CD1c-positive myeloid dendritic cell (primary cell): ENCODE results near the gene FAM3B.
"Not testable (repeated sequence)": the region's sequence is repeated elsewhere in the genome, so short reads cannot be mapped to it uniquely, and the experiment has no call there.

Source experiments
- DNase-seq: peaks from one replicate; pipeline ENCODE4 v3.0.0-alpha.2; 2016; ENCODE audit errors: extremely low spot score

The FAM3B gene, protein sequence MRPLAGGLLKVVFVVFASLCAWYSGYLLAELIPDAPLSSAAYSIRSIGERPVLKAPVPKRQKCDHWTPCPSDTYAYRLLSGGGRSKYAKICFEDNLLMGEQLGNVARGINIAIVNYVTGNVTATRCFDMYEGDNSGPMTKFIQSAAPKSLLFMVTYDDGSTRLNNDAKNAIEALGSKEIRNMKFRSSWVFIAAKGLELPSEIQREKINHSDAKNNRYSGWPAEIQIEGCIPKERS

DNA sequence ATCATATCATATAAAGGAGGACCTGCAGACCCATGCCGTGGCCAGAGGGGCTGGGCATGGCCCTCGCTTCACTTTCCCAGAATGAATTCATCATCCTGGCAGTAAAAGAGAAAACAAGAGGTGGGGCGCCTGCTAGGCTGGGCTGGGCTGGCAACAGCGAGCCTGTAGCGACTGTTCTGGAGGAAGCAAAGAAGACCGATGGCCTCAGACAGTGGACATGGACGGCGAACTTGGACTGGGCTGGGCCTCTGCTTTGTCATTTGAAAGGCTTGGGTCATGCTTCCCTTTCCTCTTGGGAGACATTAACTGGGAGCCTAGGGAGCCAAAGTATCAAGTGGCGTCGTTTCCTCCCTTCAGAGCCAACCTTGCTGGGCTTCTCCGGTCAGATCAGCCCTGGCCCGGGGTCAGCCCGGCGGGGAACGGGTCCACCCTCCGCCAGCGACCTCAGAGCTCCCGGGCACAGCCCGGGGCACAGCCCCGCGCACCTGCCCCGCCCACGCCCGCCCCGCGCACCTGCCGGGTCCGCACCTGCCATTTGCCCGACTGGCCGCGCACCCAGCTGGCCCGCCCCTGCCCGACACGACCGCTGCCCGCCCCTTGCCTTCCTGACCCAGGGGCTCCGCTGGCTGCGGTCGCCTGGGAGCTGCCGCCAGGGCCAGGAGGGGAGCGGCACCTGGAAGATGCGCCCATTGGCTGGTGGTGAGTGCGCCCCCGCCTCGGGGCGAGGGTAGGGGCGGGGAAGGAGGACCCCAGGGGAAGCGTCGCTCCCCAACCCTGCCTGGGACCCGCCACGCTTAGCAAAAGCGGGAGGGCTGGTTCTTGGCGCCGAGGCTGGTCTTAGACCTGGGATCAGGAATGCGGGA lies at the start of gene FAM3B:
Gene FAM3B (plus strand): TSS at position 602 of the 863 bp plus-strand sequence. CDS start 79 bp downstream, at position 681.
- no peak for DNase-seq

DNA sequence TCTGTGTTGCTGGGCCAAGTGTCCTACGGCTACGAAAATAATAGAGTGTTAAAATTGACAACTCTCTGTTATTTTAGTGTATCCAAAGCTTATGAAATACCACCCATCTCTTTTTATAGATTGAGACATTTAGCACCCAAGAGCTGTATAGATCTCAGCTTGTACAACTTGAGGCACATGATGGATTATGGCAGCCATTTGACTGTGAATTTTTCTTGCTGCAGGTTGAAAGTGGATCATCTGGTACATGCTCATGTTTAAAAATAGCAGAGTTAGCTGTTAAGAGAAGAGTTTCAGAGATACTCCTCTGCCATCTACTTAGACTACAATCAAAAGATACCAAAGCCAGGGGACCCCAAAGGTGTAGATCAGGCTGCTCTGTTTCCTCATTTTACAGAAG lies 49.3 kb upstream of the FAM3B start:
- DNase-seq, result no peak

DNA sequence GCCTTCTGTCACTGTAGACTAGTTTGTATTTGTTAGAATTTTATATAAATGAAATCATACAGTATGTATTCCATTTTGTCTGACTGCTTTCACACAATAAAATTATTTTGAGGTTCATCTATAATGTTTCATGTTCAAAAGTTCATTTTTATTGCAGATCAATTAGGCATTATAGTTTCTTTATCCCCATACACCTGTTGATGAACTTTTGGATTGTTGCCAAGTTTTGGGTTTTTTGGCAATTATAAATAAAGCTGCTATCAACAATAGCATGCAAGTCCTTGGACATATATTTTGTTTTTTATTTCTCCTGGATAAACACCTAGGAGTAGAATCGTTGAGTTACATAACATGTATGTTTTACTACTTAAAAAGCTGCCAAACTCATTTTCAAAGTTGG lies 47.1 kb upstream of the FAM3B start:
- no peak for DNase-seq

DNA sequence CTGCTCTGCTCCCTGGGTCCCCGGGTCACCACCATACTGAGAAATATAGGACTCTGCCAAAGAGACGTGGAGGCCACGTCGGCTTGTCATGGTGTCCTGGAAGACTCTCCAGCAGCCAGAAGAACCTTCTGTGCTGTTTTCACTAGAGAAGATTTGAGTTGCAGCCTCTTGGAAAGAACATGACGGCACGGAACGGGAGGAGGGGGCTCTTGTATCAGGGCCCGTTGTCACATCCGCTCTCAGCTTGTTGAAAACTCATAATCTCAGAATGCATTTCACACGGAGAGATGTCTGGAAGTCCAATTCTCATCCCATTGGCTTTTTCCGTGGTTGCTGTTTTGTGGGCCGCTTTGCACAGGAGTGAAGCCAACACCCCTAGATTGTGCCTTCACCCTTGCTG lies 39.4 kb upstream of the FAM3B start:
- DNase-seq, result no peak

DNA sequence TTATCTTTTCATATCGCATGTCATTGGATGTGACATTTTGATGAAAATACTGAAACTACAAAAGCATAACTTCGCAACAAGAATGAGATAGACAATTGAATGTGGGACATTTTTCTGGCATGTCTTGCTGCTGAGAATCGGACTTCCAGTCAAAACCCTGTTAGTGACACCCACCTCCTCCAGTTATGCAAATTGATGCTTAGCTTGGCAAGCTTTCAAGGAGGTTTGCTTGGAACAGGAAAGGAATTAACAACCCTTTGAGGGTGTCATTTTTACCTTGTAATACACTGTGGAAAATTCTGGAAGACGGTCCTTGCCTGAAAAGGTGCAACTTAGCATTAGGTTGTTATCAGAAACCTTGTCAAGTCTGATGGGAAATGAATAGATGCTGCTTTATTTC lies 38.8 kb upstream of the FAM3B start:
- no peak for DNase-seq

DNA sequence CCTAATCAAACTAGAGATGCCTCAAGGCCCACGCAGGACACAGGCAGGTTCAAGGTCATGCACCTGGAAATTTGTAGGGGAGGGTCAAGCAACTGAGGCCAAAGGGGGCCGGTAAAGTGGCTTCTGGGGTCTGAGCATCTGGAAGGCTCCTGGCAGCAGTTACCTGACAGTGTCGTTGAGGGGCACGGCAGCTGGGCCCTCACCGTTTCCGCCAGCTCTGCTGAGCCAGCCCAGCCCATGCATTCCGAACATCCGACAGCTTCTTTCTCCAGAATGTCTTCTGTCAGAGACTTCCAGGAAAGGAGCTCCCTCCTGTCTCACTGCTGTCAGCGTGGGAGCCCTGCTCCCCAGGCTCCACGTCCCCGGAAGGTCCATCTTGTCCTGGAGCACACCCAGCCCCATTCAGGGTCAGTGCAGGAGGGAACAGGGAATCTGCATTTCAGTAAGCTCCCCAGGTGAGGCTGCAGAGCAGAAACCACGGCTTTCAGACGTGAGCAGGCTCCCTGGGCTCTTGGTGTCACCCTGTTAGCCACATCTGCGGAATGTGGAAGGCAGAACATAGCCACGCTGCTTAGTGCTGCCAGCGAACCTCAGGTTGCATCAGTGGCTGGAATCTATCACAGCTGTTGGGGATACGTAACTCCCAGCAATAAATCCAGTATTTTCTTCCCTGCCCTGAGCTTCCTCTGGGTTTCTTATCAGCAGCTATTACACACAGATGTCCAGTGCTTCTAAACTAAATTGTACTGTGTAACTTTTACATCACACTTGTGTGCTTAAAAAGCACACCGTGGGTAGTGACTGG lies 36.3 kb upstream of the FAM3B start:
- DNase-seq, result no peak

DNA sequence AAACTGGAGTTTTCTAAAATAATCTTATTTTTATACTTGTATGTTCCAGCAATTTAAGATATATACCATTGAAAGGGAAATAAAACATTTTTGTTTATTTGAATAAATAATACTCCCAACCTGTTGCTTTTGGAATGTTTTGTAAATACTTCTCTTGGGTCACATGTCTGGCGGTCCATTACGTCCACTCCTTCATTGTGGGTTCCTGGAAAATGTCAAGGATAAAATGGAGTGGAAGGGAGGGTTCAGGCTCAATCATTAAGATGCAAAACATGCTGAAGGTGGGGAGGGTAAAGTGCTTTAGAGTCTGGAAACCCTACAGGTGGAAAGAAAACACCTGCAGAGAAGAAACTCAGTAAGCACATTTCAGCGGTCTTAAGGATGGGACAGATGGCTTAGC lies 34.2 kb upstream of the FAM3B start:
- no peak for DNase-seq

DNA sequence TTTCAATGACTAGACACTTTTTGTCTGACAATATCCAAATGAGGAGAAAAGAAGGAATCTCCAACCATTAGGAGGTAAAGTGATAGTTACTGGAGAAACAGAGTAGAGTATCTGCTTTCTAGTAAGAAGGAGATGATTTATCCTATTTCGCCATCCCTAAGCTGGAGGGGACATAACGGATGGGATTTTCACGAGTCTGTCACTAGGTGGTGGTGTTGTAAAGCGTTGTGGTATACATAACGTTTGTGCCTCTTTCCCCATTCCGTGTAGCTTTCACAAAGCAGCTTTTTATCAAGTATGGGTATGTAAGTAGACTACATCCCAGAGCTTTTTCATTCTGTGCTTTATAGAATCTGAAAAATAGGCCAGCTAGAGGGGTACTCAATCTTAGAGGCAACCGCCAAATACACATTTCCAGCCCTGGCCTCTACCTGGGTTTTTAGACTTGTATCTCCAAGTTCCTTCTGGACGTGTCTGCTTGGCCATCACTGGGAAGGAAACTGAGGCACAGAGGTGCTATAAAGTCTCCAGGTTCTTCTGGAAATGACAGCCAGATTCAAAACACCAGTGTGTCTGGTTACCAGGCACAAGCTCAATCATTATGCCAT lies 33.3 kb upstream of the FAM3B start:
- peak; percentile 82 for DNase-seq

DNA sequence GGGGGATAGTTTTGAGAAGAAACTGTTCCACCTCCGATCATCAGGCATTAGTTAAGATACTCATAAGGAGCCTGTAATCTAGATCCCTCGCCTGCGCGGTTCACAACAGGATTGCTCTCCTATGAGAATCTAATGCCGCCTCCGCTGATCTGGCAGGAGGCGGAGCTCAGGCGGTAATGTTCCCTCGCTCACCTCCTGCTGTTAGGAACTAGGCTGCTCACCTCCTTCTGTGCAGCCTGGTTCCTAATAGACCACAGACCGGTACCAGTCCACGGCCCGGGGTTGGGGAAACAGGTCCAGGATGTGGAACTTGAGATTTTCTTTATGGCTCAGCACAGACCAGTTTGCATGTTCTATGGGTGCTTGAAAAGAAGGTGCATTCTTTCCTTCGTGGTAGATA lies 27.2 kb upstream of the FAM3B start:
- no peak for DNase-seq

DNA sequence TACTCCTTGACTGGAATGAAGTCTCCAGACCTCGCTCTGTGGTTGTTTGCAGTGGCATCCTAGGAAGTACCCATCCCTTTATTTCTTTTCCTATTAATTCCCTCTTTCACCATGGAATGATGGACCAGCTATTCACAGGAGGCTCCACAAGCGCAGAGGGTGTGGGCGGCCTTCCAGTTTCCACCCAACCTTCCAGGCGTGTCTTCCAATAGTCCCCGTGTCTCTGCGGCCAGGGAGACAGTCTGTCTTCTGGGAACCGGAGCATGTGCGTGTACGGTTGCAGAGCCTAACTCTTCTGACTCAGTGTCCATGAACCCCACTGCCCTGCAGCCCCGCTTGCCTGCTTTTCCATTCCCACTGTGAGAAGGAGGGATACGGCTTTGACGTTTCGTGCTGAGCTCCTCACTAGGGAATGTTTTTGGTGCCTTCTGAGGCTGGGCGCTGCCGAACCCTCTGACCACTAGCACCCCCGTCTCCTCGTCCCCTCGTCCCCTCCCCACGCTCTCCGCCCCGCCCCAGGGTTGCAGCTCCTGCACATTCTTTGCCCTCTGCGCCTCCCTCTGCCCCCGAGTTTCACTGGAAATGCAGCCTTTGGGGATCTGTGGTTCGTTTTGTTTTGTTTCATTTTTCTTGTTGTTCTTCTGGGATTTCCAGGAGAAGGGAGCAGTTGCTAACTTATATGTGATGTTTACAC lies 26.3 kb upstream of the FAM3B start:
- DNase-seq, result no peak

DNA sequence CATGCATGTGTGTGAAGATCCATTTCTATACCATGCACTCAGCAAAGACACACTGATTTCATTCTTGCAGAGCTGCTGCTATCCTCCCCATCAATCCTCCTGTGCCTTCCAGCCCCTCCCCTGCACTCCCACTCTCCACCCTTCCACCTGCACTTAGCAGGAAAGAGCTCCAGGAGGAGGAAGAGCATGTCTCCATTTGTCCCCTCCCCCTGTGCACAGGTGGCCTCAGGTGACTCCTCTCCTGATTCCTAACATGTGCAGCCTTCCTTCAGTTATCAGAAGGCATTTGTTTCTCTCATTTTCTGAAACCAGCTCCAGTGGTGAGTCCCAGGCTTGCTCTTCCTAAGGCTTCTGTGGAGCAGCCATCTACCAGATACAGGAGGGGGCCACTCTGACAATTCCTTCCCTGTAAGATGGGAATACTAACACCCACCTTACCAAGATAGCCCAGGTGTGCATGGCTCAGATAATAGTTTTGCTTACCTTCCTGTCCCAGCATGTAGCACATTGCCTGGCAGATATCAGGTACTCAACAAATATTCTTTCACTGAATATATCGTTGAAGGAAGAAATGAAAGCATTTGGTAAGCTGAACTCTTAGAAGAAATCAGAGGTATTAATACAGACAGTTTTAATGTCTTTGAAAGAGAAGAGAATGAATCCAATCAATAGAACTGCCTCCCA lies 21.9 kb upstream of the FAM3B start:
- DNase-seq, result no peak

DNA sequence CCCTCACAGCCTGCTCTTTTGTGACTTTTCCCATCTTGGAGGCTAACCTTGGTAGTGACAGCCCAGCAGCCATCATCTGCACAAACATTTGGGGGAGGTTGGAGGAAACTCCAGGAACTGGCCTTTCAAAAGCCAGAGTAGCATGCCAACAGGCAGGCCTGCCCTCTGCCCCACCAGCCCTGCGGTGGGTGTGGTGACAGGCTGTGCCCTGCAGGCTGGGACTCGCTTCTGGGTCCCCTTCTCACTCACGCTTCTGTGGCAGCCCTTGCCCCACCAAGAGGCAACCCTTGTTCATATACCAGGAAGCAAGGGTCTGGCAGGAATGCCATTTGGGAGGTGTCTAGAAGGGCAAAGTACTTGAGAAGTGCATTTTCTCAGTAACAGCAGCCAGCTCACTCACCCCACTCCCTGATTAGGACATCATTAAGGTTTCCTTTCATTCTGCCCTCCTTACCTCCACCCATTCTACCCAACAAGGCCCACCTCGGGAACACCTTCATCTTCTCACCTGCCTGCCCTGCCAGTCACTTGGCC lies 20.8 kb upstream of the FAM3B start:
- DNase-seq, result no peak

DNA sequence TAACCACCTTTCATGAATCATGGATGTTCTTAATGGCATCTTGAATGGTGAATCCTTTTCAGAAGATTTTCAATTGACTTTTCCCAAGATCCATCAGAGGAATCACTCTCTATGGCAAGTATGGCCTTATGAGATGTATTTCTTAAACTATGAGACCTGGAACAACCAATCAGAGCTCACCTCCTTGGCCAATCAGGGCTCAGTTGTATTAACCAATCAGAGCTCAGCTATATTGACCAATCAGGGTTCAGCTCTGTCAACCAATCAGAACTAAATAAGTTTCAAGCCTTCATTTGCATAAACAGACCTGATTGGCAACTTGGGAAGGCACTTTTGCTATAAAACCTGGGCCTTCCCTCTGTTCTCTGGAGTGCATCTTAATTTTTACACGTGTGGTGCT lies 13.6 kb upstream of the FAM3B start:
- DNase-seq, result no peak

DNA sequence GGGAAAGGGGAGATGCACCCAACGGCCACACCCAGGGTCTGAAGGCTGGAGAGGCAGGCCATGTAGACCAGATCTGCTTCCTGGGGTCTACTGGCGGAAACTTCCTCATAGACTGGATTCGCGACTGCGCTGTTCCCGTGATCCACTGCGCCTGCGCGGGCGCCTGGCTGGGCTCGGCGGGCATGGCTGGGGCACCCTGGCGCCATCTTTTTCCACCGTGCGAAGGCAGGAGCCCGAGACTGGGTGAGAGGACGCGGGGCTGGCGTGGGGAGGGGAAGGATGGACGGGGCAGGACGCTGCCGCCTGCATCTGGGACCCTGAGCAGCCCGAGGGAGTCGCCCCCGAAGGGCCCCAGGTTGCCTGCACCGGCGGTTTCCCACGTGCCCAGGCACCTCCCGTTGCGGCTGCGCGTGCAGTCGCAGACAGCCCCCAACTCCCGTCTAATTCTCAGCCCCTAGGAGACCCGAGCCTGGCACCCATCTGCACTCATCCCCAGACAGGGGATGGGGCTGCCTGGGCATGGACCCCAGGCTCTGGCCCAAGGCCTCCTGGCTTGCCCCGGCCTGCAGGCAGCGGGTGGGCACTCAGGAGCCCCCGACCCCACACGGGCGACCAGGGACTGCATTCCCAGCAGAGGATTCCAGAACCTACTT lies 12.4 kb upstream of the FAM3B start:
- no peak for DNase-seq

DNA sequence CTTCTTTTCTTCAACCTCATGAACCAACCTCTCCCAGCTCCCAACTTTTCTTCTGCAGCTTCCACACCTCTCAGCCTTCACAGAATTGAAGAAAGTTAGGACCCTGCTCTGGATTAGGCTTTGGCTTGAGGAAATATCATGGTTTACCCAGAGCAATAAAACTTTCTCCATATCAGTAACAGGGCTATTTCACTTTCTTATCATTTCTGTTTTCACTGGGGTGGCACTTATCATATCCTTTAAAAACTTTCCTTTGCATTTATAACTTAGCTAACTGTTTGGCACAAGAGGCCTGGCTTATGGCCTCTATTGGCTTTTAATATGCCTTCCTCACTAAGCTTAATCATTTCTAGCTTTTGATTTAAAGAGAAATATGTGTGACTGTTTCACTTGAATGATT lies 9.4 kb upstream of the FAM3B start:
- no peak for DNase-seq

DNA sequence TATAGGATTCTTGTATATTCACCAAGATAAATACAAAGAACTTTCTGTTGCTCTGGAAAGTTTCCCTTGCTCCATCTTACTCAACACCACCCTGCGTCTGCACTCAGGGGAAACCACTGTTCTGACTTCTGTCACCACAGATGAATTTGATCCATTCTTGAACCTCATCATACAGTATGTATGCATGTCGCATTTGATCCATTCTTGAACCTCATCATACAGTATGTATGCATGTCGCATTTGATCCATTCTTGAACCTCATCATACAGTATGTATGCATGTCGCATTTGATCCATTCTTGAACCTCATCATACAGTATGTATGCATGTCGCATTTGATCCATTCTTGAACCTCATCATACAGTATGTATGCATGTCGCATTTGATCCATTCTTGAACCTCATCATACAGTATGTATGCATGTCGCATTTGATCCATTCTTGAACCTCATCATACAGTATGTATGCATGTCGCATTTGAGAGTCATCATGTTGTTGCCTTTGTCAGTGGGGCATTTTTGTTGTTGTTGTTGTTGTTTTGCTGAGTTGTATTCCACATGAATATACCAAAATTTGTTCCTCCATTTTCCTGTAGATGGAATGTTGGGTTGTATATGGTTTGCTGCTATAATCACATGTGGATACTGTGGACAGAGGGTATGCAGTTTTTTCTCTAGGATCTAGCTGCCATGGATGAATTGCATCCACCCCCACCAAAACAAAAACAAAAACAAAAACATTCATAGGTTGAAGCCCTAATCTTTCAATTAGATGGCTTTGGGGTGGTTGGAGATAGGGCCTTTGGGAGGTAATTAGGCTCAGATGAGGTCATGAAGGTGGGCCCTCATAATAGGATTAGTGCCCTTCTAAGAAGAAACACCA lies 3.1 kb upstream of the FAM3B start:
- DNase-seq, result not testable (repeated sequence)

DNA sequence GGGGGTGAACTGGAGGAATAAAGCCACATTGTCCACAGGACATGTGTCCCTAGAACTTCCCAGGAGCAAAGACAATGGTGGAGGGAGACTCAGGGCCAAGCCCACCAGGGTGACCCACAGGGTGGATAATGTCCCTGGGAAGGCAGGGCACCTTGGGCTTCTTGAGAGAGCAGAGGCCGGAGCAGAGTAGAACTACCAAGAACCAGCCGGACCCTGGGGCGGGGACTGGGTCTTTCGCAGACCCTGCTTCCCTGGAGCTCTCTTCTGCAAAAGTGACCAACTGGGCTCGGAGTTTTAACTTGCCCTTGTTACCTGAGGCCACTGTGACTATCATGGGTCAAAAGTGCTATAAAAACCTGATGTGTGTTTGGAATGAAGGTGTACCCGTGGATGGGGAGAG lies 875 bp upstream of the FAM3B start:
- no peak for DNase-seq

DNA sequence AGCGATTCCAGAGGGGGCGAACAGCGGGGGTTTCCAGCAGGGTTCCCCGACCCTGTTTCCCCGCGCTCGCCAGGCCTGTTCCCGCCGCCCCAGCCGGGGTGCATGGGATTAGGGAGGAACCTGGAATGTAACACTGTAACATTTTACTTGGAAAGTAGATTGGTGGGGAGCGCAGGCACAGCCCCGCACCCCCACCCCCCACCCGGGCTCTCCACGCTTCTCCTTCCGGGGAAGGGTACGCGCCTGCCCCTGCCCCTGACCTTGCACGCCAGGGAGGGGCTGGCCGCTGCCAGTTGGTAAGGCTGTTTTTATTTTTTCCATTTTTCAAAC lies 427 bp downstream of the FAM3B start:
- DNase-seq, result no peak

DNA sequence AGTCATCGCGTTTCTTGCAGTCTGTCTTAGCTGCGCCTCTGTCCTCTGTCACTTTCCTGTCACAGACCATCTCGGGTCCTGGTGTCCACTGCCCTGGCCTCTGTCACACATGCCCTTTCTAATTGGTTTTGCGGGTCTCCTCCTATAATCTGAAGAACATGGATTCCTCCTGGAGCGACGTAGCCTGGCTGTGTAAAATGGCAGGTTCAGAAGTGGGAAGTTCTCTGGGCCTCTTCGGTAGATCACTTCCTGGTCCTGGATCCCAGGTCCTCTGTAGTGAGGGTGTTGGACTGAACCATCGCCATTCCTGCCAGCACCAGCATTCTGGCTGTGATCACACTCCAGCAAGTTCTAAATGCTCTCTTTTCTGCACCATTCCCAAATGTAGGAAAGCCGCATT lies 857 bp downstream of the FAM3B start:
- no peak for DNase-seq
